GM21825 (cell line): ENCODE data around the gene NHLRC4.

ENCODE experiments used
- ATAC-seq: cut with Tn5 transposase; IDR thresholded peaks from one replicate; pipeline ENCODE4 v1.9.1; 2021; ENCODE audit warnings: mild to moderate bottlenecking, moderate library complexity; ENCODE audit not compliant: unreplicated experiment

Gene NHLRC4

GRCh38 chr16:582614-583331 lies 16.0 kb downstream of the NHLRC4 start:
- no peak for ATAC-seq

- no peak for ATAC-seq
Measured at GRCh38 chr16:583470-583814, 16.6 kb downstream of the NHLRC4 start.

GRCh38 chr16:583815-584591 lies 17.2 kb downstream of the NHLRC4 start:
- ATAC-seq, result no peak

GRCh38 chr16:585351-585750 lies 18.5 kb downstream of the NHLRC4 start:
- ATAC-seq, result no peak

GRCh38 chr16:586047-586644 lies 19.3 kb downstream of the NHLRC4 start:
- ATAC-seq, result no peak

- no peak for ATAC-seq
Measured at GRCh38 chr16:586645-587590, 20.1 kb downstream of the NHLRC4 start.

- peak; percentile 11 for ATAC-seq
Measured at GRCh38 chr16:588639-588888, 21.8 kb downstream of the NHLRC4 start.

GRCh38 chr16:588889-589657 lies 22.3 kb downstream of the NHLRC4 start:
- peak; percentile 55 for ATAC-seq

- peak; percentile 69 for ATAC-seq
Measured at GRCh38 chr16:589658-590187, 22.9 kb downstream of the NHLRC4 start, which contains the start of gene RAB40C. RAB40C (plus strand) TSS chr16:590066; CDS start chr16:590292, 226 bp downstream.

GRCh38 chr16:590188-590814 lies 23.5 kb downstream of the NHLRC4 start:
- ATAC-seq, result no peak

GRCh38 chr16:590815-591200 lies 24.0 kb downstream of the NHLRC4 start:
- ATAC-seq, result no peak

GRCh38 chr16:591231-591630 lies 24.4 kb downstream of the NHLRC4 start:
- no peak for ATAC-seq

- no peak for ATAC-seq
Measured at GRCh38 chr16:591892-592517, 25.2 kb downstream of the NHLRC4 start.

GRCh38 chr16:592518-593306 lies 25.9 kb downstream of the NHLRC4 start:
- no peak for ATAC-seq

GRCh38 chr16:593406-593805 lies 26.6 kb downstream of the NHLRC4 start:
- no peak for ATAC-seq

- no peak for ATAC-seq
Measured at GRCh38 chr16:593807-594206, 27.0 kb downstream of the NHLRC4 start.

- no peak for ATAC-seq
Measured at GRCh38 chr16:595094-595528, 28.3 kb downstream of the NHLRC4 start.

- no peak for ATAC-seq
Measured at GRCh38 chr16:595942-596735, 29.3 kb downstream of the NHLRC4 start.
